Mononuclear cell (primary cell): ENCODE results near the gene OR4E2. TPM values are rescaled to one million over a fixed set of nuclear protein-coding genes. Genes with fewer than 3 reads are reported as not detected.
"Not testable (repeated sequence)": the region's sequence is repeated elsewhere in the genome, so short reads cannot be mapped to it uniquely, and the experiment has no call there.

Source experiments
- H3K27me3 ChIP-seq: 2 replicates; pipeline ENCODE4 v1.6.0; 2011; ENCODE audit warnings: low read length, control low read depth; ENCODE audit not compliant: insufficient read depth
- H3K4me1 ChIP-seq: 2 replicates; pipeline ENCODE4 v1.5.1; 2011; ENCODE audit warnings: mild to moderate bottlenecking, low read length, control low read depth; ENCODE audit not compliant: insufficient read depth
- H3K4me3 ChIP-seq: 2 replicates; pipeline ENCODE4 v1.5.1; 2011; ENCODE audit warnings: mild to moderate bottlenecking, low read length, moderate library complexity
- H3K9me3 ChIP-seq: 2 replicates; pipeline ENCODE4 v1.5.1; 2011; ENCODE audit warnings: low read depth, mild to moderate bottlenecking, control low read depth, low read length
- total RNA-seq: library from RNA; depleted of rRNA; stranded (reverse); fragments of >200 nt; gene quantifications from one replicate; pipeline ENCODE4 v1.2.3, GENCODE V29; 2012

The OR4E2 gene
- total RNA-seq, 1 donor: not detected

DNA sequence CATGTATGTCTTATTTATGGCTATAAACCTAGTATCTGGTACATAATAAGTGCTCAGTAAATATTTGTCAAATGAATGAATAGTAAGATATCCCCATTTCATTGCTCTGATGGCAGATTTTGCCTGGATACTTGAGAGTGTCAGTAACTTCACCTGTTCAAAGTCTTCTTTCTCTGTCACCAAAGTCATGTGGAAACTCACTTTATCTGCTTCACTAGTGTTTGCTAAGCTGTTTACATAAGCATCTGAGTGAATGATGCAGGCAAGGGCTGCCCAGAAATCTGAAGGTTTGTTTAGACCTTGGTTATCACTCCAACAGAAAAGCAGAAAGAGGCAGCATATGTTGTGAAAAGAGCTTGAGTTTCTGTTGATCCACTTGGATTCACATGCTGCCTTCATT, 15.6 kb downstream of the OR4E2 start:
- Histone ChIP-seq H3K4me1 (no peaks in the 10 kb centered on the region), H3K9me3 (no peaks in the 10 kb centered on the region), H3K27me3 (no peaks in the 10 kb centered on the region), H3K4me3 (no peak overlapping the region)

DNA sequence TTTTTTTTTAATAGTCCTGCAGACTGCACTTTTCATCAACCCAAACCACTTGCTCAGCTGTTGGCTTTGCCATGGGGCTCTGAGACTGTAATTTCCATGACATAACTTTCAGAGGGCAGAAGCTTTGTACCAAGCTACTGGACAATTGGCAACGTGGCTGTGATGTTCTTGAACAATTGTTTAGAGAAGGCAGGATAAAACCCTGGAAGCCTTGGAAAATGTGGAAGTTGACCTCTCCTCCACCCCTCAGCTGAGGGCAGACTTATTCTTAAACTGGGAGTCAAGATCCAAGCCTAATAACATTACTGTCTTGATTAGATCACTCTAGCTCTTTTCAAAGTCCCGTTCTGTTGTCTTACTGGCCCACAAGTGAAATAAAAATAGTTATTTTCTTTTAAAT, 17.7 kb downstream of the OR4E2 start:
- H3K27me3 ChIP-seq: no peaks in the 10 kb centered on the region
- H3K9me3 ChIP-seq: no peaks in the 10 kb centered on the region
- H3K4me1 ChIP-seq: no peaks in the 10 kb centered on the region
- H3K4me3 ChIP-seq: no peak overlapping the region

- Histone ChIP-seq H3K27me3 (no peaks in the 10 kb centered on the region), H3K4me3 (no peak overlapping the region), H3K9me3 (no peaks in the 10 kb centered on the region), H3K4me1 (no peaks in the 10 kb centered on the region)
Observed at GRCh38 chr14:21672116-21672515, 18.5 kb downstream of the OR4E2 start.

- H3K9me3 ChIP-seq: no peaks in the 10 kb centered on the region
- H3K4me1 ChIP-seq: no peaks in the 10 kb centered on the region
- H3K27me3 ChIP-seq: no peaks in the 10 kb centered on the region
- no peak within 1 kb of the TSS for H3K4me3 ChIP-seq
Observed at GRCh38 chr14:21673718-21674117, 20.1 kb downstream of the OR4E2 start, which contains the start of gene OR4E1. Gene OR4E1, minus strand, starts transcription at chr14:21673818. Its CDS starts 2,883 bp downstream, at chr14:21670935.

DNA sequence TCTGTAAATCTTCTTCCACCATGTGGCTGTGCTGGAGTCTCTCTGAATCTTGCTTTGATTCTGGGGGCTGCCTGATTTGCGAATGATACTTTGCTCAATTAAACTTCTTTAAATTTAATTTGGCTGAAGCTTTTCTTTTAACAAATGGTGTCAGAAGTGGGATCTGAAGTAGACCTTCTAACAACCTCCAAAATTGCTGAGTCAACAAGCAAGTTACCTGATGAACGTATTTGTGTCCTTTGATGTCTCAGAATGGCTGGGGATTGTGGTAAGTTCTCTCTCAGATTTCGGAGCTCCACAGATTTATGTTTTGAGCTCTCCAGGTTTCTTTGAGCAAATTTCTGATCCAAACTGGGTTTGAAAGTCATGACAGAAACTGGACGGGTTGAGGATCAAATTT, 21.9 kb downstream of the OR4E2 start:
- H3K27me3 ChIP-seq: peaks cover 8% of the 10 kb centered on the region
- H3K9me3 ChIP-seq: no peaks in the 10 kb centered on the region
- H3K4me1 ChIP-seq: no peaks in the 10 kb centered on the region
- H3K4me3 ChIP-seq: no peak overlapping the region

DNA sequence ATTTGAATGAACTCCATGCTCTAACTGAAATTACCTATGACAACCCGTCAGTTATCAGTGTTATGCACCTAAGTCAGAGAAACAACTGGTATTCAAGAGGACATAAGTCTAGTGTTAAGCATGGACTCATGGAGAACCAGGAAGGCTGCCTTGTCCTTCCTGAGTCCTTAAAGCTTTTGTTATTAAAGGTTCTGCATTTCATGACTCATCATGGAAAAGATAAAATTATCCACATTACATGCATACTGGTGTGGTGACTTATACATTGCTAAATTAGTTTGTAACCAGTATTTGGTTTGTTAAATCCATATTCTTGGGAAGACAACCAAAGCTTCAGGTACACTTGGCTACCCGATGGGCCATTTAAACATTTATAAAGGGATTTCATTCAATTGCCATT, 26.4 kb downstream of the OR4E2 start:
- Histone ChIP-seq H3K4me3 (no peak overlapping the region), H3K9me3 (no peaks in the 10 kb centered on the region), H3K27me3 (peaks cover 8% of the 10 kb centered on the region), H3K4me1 (no peaks in the 10 kb centered on the region)

- Histone ChIP-seq H3K4me1 (no peaks in the 10 kb centered on the region), H3K27me3 (peaks cover 4% of the 10 kb centered on the region), H3K9me3 (no peaks in the 10 kb centered on the region), H3K4me3 (no peak overlapping the region)
Observed at GRCh38 chr14:21686468-21686867, 32.8 kb downstream of the OR4E2 start.

- H3K9me3 ChIP-seq: no peaks in the 10 kb centered on the region
- no peak overlapping the region for H3K4me3 ChIP-seq
- peaks cover 16% of the 10 kb centered on the region for H3K27me3 ChIP-seq
- H3K4me1 ChIP-seq: no peaks in the 10 kb centered on the region
Observed at GRCh38 chr14:21694425-21694824, 40.8 kb downstream of the OR4E2 start.

DNA sequence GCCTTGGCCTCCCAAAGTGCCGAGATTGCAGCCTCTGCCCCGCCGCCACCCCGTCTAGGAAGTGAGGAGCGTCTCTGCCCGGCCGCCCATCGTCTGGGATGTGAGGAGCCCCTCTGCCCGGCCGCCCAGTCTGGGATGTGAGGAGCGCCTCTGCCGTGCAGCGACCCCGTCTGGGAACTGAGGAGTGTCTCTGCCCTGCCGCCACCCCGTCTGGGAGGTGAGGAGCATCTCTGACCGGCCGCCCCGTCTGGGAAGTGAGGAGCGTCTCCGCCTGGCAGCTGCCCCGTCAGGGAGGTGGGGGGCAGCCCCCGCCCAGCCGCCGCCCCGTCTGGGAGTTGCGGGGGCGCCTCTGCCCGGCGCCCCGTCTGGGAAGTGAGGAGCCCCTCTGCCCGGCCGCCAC, 44.0 kb downstream of the OR4E2 start:
- not testable (repeated sequence) for H3K4me1 ChIP-seq, H3K4me3 ChIP-seq, H3K9me3 ChIP-seq
- H3K27me3 ChIP-seq: peaks cover 12% of the 10 kb centered on the region

DNA sequence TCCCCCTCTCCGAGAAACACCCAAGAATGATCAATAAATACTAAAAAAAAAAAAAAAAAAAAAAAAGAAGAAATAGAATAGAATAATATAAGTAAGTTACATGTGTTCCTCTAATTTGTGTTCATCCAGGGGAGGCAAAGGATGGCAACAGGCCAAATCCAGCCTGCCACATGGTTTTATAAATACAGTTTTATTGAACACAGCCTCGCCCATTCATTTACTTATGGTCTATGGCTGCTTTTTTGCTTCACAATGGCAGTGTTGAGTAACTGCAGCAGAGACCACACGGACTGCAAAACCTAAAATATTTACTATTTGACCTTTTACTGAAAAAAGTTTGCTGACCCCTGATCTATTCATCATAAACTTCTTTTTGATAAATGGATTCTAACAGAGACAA, 44.9 kb downstream of the OR4E2 start:
- H3K4me3 ChIP-seq, H3K4me1 ChIP-seq, H3K9me3 ChIP-seq: not testable (repeated sequence)
- peaks cover 12% of the 10 kb centered on the region for H3K27me3 ChIP-seq

GRCh38 chr14:21699551-21699950, 45.9 kb downstream of the OR4E2 start:
- Histone ChIP-seq H3K27me3 (peaks cover 5% of the 10 kb centered on the region), H3K4me1 (no peaks in the 10 kb centered on the region), H3K9me3 (no peaks in the 10 kb centered on the region), H3K4me3 (no peak overlapping the region)

- Histone ChIP-seq H3K4me1 (no peaks in the 10 kb centered on the region), H3K27me3 (peaks cover 5% of the 10 kb centered on the region), H3K9me3 (no peaks in the 10 kb centered on the region), H3K4me3 (no peak overlapping the region)
Observed at GRCh38 chr14:21702316-21702715, 48.7 kb downstream of the OR4E2 start.

- Histone ChIP-seq H3K9me3 (no peaks in the 10 kb centered on the region), H3K4me3 (no peak overlapping the region), H3K27me3 (peaks cover 11% of the 10 kb centered on the region), H3K4me1 (no peaks in the 10 kb centered on the region)
Observed at GRCh38 chr14:21703357-21704326, 50.0 kb downstream of the OR4E2 start.

DNA sequence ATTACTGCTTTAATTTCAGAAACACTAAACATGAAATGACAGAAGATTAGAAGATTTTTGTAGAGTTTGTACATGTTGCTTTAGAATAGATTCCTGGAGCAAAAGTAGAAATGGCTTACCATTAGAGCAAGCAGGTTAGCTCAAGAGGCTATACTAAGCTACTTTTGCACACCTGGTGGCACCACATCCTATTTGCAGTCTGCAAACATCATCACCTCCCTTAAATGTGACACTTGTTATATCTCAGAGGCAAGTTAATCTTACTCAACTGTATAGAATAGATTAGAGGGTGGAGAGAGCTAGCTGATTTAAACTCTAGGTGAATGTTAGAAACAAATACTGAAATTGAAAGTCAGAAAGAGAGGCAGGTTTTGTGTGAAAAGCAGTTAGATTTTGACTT, 50.7 kb downstream of the OR4E2 start:
- Histone ChIP-seq H3K9me3 (no peaks in the 10 kb centered on the region), H3K4me3 (no peak overlapping the region), H3K4me1 (no peaks in the 10 kb centered on the region), H3K27me3 (peaks cover 17% of the 10 kb centered on the region)

DNA sequence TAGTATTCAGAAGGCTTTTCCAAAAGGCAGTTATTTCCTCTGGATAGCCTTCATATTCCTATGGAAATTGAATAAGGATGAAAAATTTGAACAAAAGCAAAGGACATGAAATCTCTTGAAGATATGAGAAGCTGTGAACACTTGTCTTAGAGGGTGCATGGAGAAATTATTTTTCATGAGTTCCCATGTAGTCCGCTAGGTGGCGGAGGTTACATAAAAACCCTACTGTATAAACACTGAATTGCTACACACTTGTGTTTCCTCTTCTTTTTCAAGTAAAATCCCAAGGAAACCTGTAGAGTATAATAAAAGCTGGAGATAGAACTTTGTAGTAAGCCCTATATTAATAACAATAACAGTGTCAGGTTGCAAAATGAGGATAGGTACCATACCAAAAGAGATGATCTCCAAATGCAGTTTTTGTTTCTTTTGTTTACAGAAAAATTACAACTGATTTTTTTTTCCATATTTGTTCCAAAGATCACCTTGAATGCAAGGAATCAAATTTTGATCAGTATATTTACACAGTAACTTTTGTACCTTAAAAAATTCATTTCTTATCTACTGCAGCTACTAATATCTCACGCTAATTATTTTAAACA, 57.8 kb downstream of the OR4E2 start:
- Histone ChIP-seq H3K27me3 (peaks cover 25% of the 10 kb centered on the region), H3K4me1 (no peaks in the 10 kb centered on the region), H3K9me3 (no peaks in the 10 kb centered on the region), H3K4me3 (no peak overlapping the region)
